GM21526 (cell line): ENCODE results near the gene CSDE1.
A peak's percentile ranks its signal among the peaks of the same experiment; 100 is the strongest.
"Not testable (repeated sequence)": the region's sequence is repeated elsewhere in the genome, so short reads cannot be mapped to it uniquely, and the experiment has no call there.

Source experiments
- ATAC-seq: cut with Tn5 transposase; IDR thresholded peaks from one replicate; pipeline ENCODE4 v1.9.1; 2021; ENCODE audit warnings: moderate library complexity; ENCODE audit not compliant: unreplicated experiment, low FRiP score

CSDE1 gene

GRCh38 chr1:114757455-114758255 is at the start of gene CSDE1:
TSS of gene CSDE1 (minus strand) at chr1:114757984. CDS start at chr1:114739890, 18,094 bp downstream.
- ATAC-seq, result peak; percentile 82

GRCh38 chr1:114804449-114804848 is 46.7 kb upstream of the CSDE1 start:
- ATAC-seq, result not testable (repeated sequence)

- no peak for ATAC-seq
Measured at GRCh38 chr1:114803001-114803400, 45.2 kb upstream of the CSDE1 start.

GRCh38 chr1:114794038-114794437 is 36.3 kb upstream of the CSDE1 start:
- no peak for ATAC-seq

- ATAC-seq, result not testable (repeated sequence)
Measured at GRCh38 chr1:114790581-114790980, 32.8 kb upstream of the CSDE1 start.

- ATAC-seq, result not testable (repeated sequence)
Measured at GRCh38 chr1:114786440-114786839, 28.7 kb upstream of the CSDE1 start.

- ATAC-seq, result no peak
Measured at GRCh38 chr1:114782476-114782875, 24.7 kb upstream of the CSDE1 start.

- peak; percentile 99 for ATAC-seq
Measured at GRCh38 chr1:114780344-114781226, 22.8 kb upstream of the CSDE1 start, which contains the start of gene SIKE1. TSS of gene SIKE1 (minus strand) at chr1:114780685. CDS start at chr1:114780607, 78 bp downstream.

GRCh38 chr1:114779722-114780121 is 21.9 kb upstream of the CSDE1 start:
- no peak for ATAC-seq

GRCh38 chr1:114776726-114777125 is 18.9 kb upstream of the CSDE1 start:
- ATAC-seq, result not testable (repeated sequence)

- ATAC-seq, result no peak
Measured at GRCh38 chr1:114771992-114772391, 14.2 kb upstream of the CSDE1 start.

GRCh38 chr1:114770989-114771388 is 13.2 kb upstream of the CSDE1 start:
- no peak for ATAC-seq

GRCh38 chr1:114764689-114765088 is 6.9 kb upstream of the CSDE1 start:
- no peak for ATAC-seq

GRCh38 chr1:114758256-114758832 is 560 bp upstream of the CSDE1 start:
- ATAC-seq, result no peak

- ATAC-seq, result no peak
Measured at GRCh38 chr1:114756949-114757454, 782 bp downstream of the CSDE1 start.

- peak; percentile 37 for ATAC-seq
Measured at GRCh38 chr1:114756009-114756892, 1.5 kb downstream of the CSDE1 start.

- ATAC-seq, result no peak
Measured at GRCh38 chr1:114755006-114755931, 2.5 kb downstream of the CSDE1 start.

- ATAC-seq, result not testable (repeated sequence)
Measured at GRCh38 chr1:114753702-114754101, 4.1 kb downstream of the CSDE1 start.

GRCh38 chr1:114753143-114753542 is 4.6 kb downstream of the CSDE1 start:
- ATAC-seq, result no peak
